ENCODE results near the gene SH2D7. TPM values are rescaled to one million over a fixed set of nuclear protein-coding genes. Genes with fewer than 3 reads are reported as not detected.

The SH2D7 gene
- total and polyA plus RNA-seq, 2 experiments from 2014 or later = 0.31 TPM; not detected in 1

- H3K36me3 ChIP-seq (ENCODE audit: insufficient read depth) = no peaks in the 10 kb centered on the region
- H3K4me1 Mint-ChIP-seq = peaks cover 31% of the 10 kb centered on the region
- peaks cover 8% of the 10 kb centered on the region for H3K27me3 Mint-ChIP-seq (ENCODE audit: insufficient read depth, low read depth, poor library complexity)
- no peaks in the 10 kb centered on the region for H3K27me3 ChIP-seq (ENCODE audit: insufficient read depth)
- TF ChIP-seq ETS1 (IDR thresholded peaks at IDR 0.05) (no peak), ZNF331 (CRISPR knock-in tag; IDR thresholded peaks at IDR 0.05; ENCODE audit: low read depth) (no peak), ZNF462 (CRISPR knock-in tag; IDR thresholded peaks at IDR 0.05) (no peak)
- peak overlapping the region; percentile 90 for H3K4me2 ChIP-seq
- no peaks in the 10 kb centered on the region for H4K20me1 ChIP-seq (replicated peaks; ENCODE audit: insufficient read depth)
- H3K4me3 ChIP-seq = peak overlapping the region; percentile 86; the same call in 1 of the 2 replicates
- H3K27ac Mint-ChIP-seq = no peak overlapping the region
- H3K9me2 ChIP-seq (ENCODE audit: insufficient read depth) = no peaks in the 10 kb centered on the region
- peaks cover 3% of the 10 kb centered on the region; the same call in 1 of the 2 replicates for H3K79me2 ChIP-seq (replicated peaks; ENCODE audit: insufficient read depth)
- no peak for ATAC-seq
- 0 out of 2 replicates have a peak, but pooled peaks cover 6% of the 10 kb centered on the region for H3F3A ChIP-seq (replicated peaks; ENCODE audit: low read depth)
- H2AFZ ChIP-seq = no peak overlapping the region; the same call in 1 of the 2 replicates
- H3K4me1 ChIP-seq (ENCODE audit: insufficient read depth) = peaks cover 20% of the 10 kb centered on the region; the same call in 1 of the 2 replicates
- H3K4me3 Mint-ChIP-seq = peak overlapping the region; percentile 83
- H3K36me3 Mint-ChIP-seq (ENCODE audit: low read depth) = no peaks in the 10 kb centered on the region
- no peak for DNase-seq (ENCODE audit: low spot score)
- H3K9me3 Mint-ChIP-seq = no peaks in the 10 kb centered on the region
- no peak overlapping the region for H3K27ac ChIP-seq (ENCODE audit: low read depth)
Observed at GRCh38 chr15:78129751-78130287, 37.5 kb downstream of the SH2D7 start.
